Panc1 (cell line): ENCODE data around the gene NLRP6. TPM values are rescaled to one million over a fixed set of nuclear protein-coding genes. Genes with fewer than 3 reads are reported as not detected.
"Not testable (repeated sequence)": the region's sequence is repeated elsewhere in the genome, so short reads cannot be mapped to it uniquely, and the experiment has no call there.

ENCODE experiments used
- ATAC-seq: fragments of 200-7000 bp; cut with Tn5 transposase; 2 replicates; pipeline ENCODE4 v1.9.1; 2020; ENCODE audit warnings: mild to moderate bottlenecking, moderate library complexity
- BruUV-seq: library from RNA; stranded (reverse); fragments of 400-500 nt; replicated peaks from 2 replicates; lab custom pipeline; 2021; lab: Mats Ljungman, UMichigan
- CTCF ChIA-PET: fragments of 300-600 bp; sonication (Branson Sonifier 250); formaldehyde crosslinking; loops from one replicate; lab custom pipeline; 2022; ENCODE audit warnings: antibody characterized with exemption; lab: Charles Lee
- POLR2A ChIA-PET: fragments of 300-600 bp; sonication (Branson Sonifier 250); formaldehyde crosslinking; loops from one replicate; lab custom pipeline; 2022; ENCODE audit warnings: antibody characterized with exemption; lab: Charles Lee
- DNase-seq: peaks from one replicate; pipeline ENCODE4 v3.0.0-alpha.2; 2010; ENCODE audit warnings: low read depth, low spot score
- H3K27ac ChIP-seq: 2 replicates; pipeline ENCODE4 v1.5.1; 2011; ENCODE audit warnings: mild to moderate bottlenecking, low read length, inconsistent platforms
- H3K27me3 ChIP-seq: fragments of 200-500 bp; sonication (Bioruptor generic); 2 replicates; pipeline ENCODE4 v1.6.0; 2014; ENCODE audit warnings: low read length, inconsistent platforms; ENCODE audit not compliant: control insufficient read depth, insufficient read depth
- H3K36me3 ChIP-seq: fragments of 200-500 bp; sonication (Bioruptor generic); 2 replicates; pipeline ENCODE4 v1.5.1; 2014; ENCODE audit warnings: inconsistent platforms, mild to moderate bottlenecking, low read length, moderate library complexity; ENCODE audit not compliant: control insufficient read depth, insufficient read depth
- H3K4me1 ChIP-seq: 2 replicates; pipeline ENCODE4 v1.5.1; 2011; ENCODE audit warnings: inconsistent platforms, mild to moderate bottlenecking, low read length, moderate library complexity; ENCODE audit not compliant: control insufficient read depth, insufficient read depth
- H3K4me3 ChIP-seq, 2 experiments: 2 replicates each; pipeline ENCODE4 v1.5.1; 2011 to 2012; ENCODE audit warnings: low read depth in 2 of 2, low read length in 2 of 2, mild to moderate bottlenecking in 2 of 2, inconsistent platforms in 1 of 2, moderate library complexity in 1 of 2
- H3K9me3 ChIP-seq: fragments of 200-500 bp; sonication (Bioruptor generic); 2 replicates; pipeline ENCODE4 v1.5.1; 2014; ENCODE audit warnings: low read depth, mild to moderate bottlenecking, inconsistent platforms, low read length, moderate library complexity; ENCODE audit not compliant: control insufficient read depth, insufficient read depth
- CTCF ChIP-seq: fragments of 450-650 bp; IDR thresholded peaks from 2 replicates; pipeline ENCODE4 v1.5.1; 2017; ENCODE audit warnings: mild to moderate bottlenecking
- POLR2AphosphoS5 ChIP-seq: IDR thresholded peaks from 2 replicates; pipeline ENCODE4 v1.6.1; 2012; ENCODE audit warnings: mild to moderate bottlenecking, low read depth, low read length, moderate library complexity
- REST ChIP-seq, 2 experiments: IDR thresholded peaks; 2 replicates each; pipeline ENCODE4 v1.6.1; 2011 to 2012; ENCODE audit warnings: low read depth in 2 of 2, control low read depth in 1 of 2, low read length in 1 of 2, mild to moderate bottlenecking in 1 of 2, moderate library complexity in 1 of 2; ENCODE audit not compliant: insufficient read depth in 1 of 2
- SIN3A ChIP-seq: IDR thresholded peaks from 2 replicates; pipeline ENCODE4 v1.6.1; 2012; ENCODE audit warnings: low read depth, mild to moderate bottlenecking, low read length, moderate library complexity, borderline replicate concordance; ENCODE audit not compliant: insufficient read depth
- TCF7L2 ChIP-seq: IDR thresholded peaks from 2 replicates; pipeline ENCODE4 v1.6.1; 2011; ENCODE audit warnings: mild to moderate bottlenecking, low read depth, low read length, inconsistent platforms
- in situ Hi-C: cut with HindIII; loops from 2 replicates; pipeline ENCODE4 v1.10.0; 2016; ENCODE audit warnings: low sequenced_read_pairs, low pct_unique_long_range_greater_than_20kb
- intact Hi-C: fragments of 100-400 bp; cut with micrococcal nuclease; formaldehyde crosslinking; loops from one replicate; pipeline ENCODE4 v1.10.0; 2022; ENCODE audit not compliant: unreplicated experiment
- total RNA-seq: library from RNA; stranded (reverse); gene quantifications from one replicate; pipeline ENCODE4 v1.2.1, GENCODE V29; 2021; ENCODE audit not compliant: unreplicated experiment

NLRP6 gene
- total RNA-seq, 1 experiment from 2014 or later: 0.59 TPM

GRCh38 chr11:236774-237767 is 41.1 kb upstream of the NLRP6 start, which contains the start of gene PSMD13:
Gene PSMD13, plus strand, starts transcription at chr11:236976. Its CDS starts 74 bp downstream, at chr11:237050.
- Histone ChIP-seq H3K27me3 (no peaks in the 10 kb centered on the region), H3K36me3 (peaks cover 18% of the 10 kb centered on the region), H3K4me1 (peaks cover 26% of the 10 kb centered on the region), H3K27ac (peak within 1 kb of the TSS; percentile 97), H3K9me3 (no peaks in the 10 kb centered on the region), H3K4me3 (peak within 1 kb of the TSS; percentile 87 to 98)
- peak; percentile 96 for ATAC-seq
- DNase-seq: no peak
- no TSS peak for BruUV-seq
- in situ Hi-C loops (no loop called here), intact Hi-C loops (no loop called here)
- POLR2A ChIA-PET: interaction anchor here (0.8 to 1.5 kb wide), 3 partner anchors 13 to 119 kb away, joined by 3 to 12 read pairs (median 7); no protein-coding TSS in a partner anchor
- CTCF ChIA-PET: interaction anchor here (0.5 to 2.1 kb wide), 3 partner anchors 14 to 32 kb away, joined by 3 to 6 read pairs (median 3); no protein-coding TSS in a partner anchor
- TF ChIP-seq POLR2AphosphoS5 (peak; percentile 77; the same call in 1 of the 2 replicates), REST (IDR thresholded peaks at IDR 0.05; ENCODE audit: insufficient read depth in 1 of 2, low read depth in 2 of 2, low read length in 1 of 2) (peak in 1 of 2 experiments; percentile 39; a peak in 1 of 4 replicates), SIN3A (peak; percentile 93), CTCF (no peak), TCF7L2 (no peak)

GRCh38 chr11:238346-238745 is 39.9 kb upstream of the NLRP6 start:
- BruUV-seq, in situ Hi-C loops, H3K27me3 ChIP-seq, H3K9me3 ChIP-seq, DNase-seq, ATAC-seq, intact Hi-C loops: not testable (repeated sequence)
- H3K4me3 ChIP-seq: peak overlapping the region; percentile 87 to 98; a peak in 3 of 4 replicates
- peaks cover 26% of the 10 kb centered on the region for H3K4me1 ChIP-seq
- POLR2A ChIA-PET: interaction anchor here (0.7 to 1.5 kb wide), 2 partner anchors 12 to 32 kb away, joined by 3 to 4 read pairs; no protein-coding TSS in a partner anchor
- H3K36me3 ChIP-seq: peaks cover 26% of the 10 kb centered on the region
- peak overlapping the region; percentile 97 for H3K27ac ChIP-seq
- CTCF ChIA-PET: interaction anchor here (1.0 to 2.1 kb wide), 2 partner anchors 12 to 30 kb away, joined by 3 to 6 read pairs; no protein-coding TSS in a partner anchor
